Keratinocyte (primary cell): ENCODE measurements around the gene LGSN.

Experiments
- EZH2 ChIP-seq: IDR thresholded peaks from one replicate; pipeline ENCODE4 v1.6.1; 2012; ENCODE audit warnings: inconsistent platforms, mild to moderate bottlenecking, low read length, moderate library complexity
- TF ChIP-seq, protein P1 (sequence below), 3 experiments: IDR thresholded peaks in 1 of 3; conservative IDR thresholded peaks in 1 of 3; optimal IDR thresholded peaks in 1 of 3; 2 replicates in 2 of 3; 3 replicates in 1 of 3; pipeline versions ENCODE3 to v1.5.1; 2011; ENCODE audit warnings: low read length in 3 of 3, mild to moderate bottlenecking in 3 of 3, moderate library complexity in 2 of 3, control low read depth in 1 of 3, inconsistent platforms in 1 of 3; ENCODE audit not compliant: insufficient read depth in 2 of 3; ENCODE audit errors: extremely low read depth in 1 of 3

GRCh38 chr6:63267046-63267445 is 52.7 kb downstream of the LGSN start:
- TF ChIP-seq, protein P1, sequence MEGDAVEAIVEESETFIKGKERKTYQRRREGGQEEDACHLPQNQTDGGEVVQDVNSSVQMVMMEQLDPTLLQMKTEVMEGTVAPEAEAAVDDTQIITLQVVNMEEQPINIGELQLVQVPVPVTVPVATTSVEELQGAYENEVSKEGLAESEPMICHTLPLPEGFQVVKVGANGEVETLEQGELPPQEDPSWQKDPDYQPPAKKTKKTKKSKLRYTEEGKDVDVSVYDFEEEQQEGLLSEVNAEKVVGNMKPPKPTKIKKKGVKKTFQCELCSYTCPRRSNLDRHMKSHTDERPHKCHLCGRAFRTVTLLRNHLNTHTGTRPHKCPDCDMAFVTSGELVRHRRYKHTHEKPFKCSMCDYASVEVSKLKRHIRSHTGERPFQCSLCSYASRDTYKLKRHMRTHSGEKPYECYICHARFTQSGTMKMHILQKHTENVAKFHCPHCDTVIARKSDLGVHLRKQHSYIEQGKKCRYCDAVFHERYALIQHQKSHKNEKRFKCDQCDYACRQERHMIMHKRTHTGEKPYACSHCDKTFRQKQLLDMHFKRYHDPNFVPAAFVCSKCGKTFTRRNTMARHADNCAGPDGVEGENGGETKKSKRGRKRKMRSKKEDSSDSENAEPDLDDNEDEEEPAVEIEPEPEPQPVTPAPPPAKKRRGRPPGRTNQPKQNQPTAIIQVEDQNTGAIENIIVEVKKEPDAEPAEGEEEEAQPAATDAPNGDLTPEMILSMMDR (optimal IDR thresholded peaks at IDR 0.05 in 1 of 3, IDR thresholded peaks at IDR 0.05 in 1 of 3, conservative IDR thresholded peaks at IDR 0.05 in 1 of 3; ENCODE audit: extremely low read depth in 1 of 3, insufficient read depth in 2 of 3, low read length in 3 of 3), result no peak
- no peak for TF ChIP-seq EZH2
